GM12874 (cell line): Measurements from ENCODE around the gene GPC3.

Experiments used
- CTCF ChIP-seq: IDR thresholded peaks from 2 replicates; pipeline ENCODE4 v1.5.1; 2011; ENCODE audit warnings: low read depth, mild to moderate bottlenecking, control low read depth, low read length, moderate library complexity; ENCODE audit not compliant: insufficient read depth

Gene GPC3

GRCh38 chrX:133878710-133879109, 106.7 kb downstream of the GPC3 start:
- no peak for TF ChIP-seq CTCF

- TF ChIP-seq CTCF = no peak
Measured at GRCh38 chrX:133876646-133877045, 108.7 kb downstream of the GPC3 start.

- TF ChIP-seq CTCF = no peak
Measured at GRCh38 chrX:133869270-133869669, 116.1 kb downstream of the GPC3 start.

- no peak for TF ChIP-seq CTCF
Measured at GRCh38 chrX:133868682-133869081, 116.7 kb downstream of the GPC3 start.

GRCh38 chrX:133868250-133868649, 117.1 kb downstream of the GPC3 start:
- TF ChIP-seq CTCF = no peak

GRCh38 chrX:133865761-133866471, 119.5 kb downstream of the GPC3 start:
- no peak for TF ChIP-seq CTCF

GRCh38 chrX:133864236-133864635, 121.2 kb downstream of the GPC3 start:
- no peak for TF ChIP-seq CTCF
